ENCODE results near the gene C2orf68. TPM values are rescaled to one million over a fixed set of nuclear protein-coding genes. Genes with fewer than 3 reads are reported as not detected.
"Not testable (repeated sequence)": the region's sequence is repeated elsewhere in the genome, so short reads cannot be mapped to it uniquely, and the experiment has no call there.

C2orf68 gene
- total RNA-seq, 4 donors from 2014 or later: 9.1 to 25.7 (median 16.7) TPM

DNA sequence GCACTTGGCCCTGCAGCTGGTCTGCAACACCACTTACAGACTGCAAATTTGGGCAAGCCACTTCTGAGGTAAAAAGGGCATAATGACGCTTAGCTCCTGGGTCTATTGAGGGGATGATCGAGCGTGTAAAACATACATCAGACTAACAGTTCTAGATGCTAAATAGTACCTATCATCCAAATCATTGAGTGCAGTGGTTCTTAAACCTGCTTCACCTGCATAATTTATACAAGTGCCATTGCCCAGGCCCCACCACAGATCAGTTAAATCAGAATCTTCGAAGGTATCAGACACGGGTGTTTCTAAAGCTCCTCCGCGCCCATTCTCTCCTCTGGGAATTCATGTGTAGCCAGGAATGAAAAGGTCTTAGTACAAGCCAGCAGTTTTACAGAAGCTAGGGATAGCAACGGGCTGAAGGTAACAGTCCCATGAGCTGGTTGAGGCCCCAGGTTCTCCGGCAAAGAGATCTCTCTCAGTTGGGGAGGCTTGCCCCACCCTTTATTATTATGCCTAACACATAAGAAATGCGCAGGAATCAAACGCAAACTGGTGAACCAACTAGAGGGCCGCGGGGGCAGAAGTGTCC lies 17.1 kb downstream of the C2orf68 start:
- Histone ChIP-seq H3K4me1 (peaks cover 51 to 63% (median 57%) of the 10 kb centered on the region in 4 donors), H3K36me3 (peaks cover 15 to 40% (median 34%) of the 10 kb centered on the region in 4 donors)

GRCh38 chr2:85593023-85593422 lies 18.8 kb downstream of the C2orf68 start:
- Histone ChIP-seq H3K9me3 (no peaks in the 10 kb centered on the region), H3K36me3 (peaks cover 9 to 22% (median 17%) of the 10 kb centered on the region in 4 donors), H3K27me3 (no peaks in the 10 kb centered on the region), H3K27ac (replicated peaks in 1 of 4) (peak overlapping the region in 2 of 4 donors; percentile 5 to 7), H3K4me1 (peaks cover 68 to 78% (median 72%) of the 10 kb centered on the region in 4 donors), H3K4me3 (no peak overlapping the region)
- WGBS: 63% methylated on average over 3 of the region's 3 CpGs
- DNase-seq (ENCODE audit: extremely low spot score): no peak
- TF ChIP-seq POLR2AphosphoS5 (IDR thresholded peaks at IDR 0.05): no peak
- intact Hi-C loops (cut with DNase I): loop anchor here (5.0 kb wide), 1 partner anchor 46 kb away; no protein-coding TSS in a partner anchor

More for the DNA sequence above, 17.1 kb downstream of the C2orf68 start:
- no peaks in the 10 kb centered on the region for H3K9me3 ChIP-seq
- TF ChIP-seq EP300 (IDR thresholded peaks at IDR 0.05) (no peak), POLR2A (IDR thresholded peaks at IDR 0.05; ENCODE audit: low read depth) (no peak), CTCF (IDR thresholded peaks at IDR 0.05) (no peak), POLR2AphosphoS5 (IDR thresholded peaks at IDR 0.05) (no peak)
- WGBS: 20% methylated on average over 9 of the region's 13 CpGs
- H3K27me3 ChIP-seq: no peaks in the 10 kb centered on the region
- peak overlapping the region; percentile 65 to 94 (median 80) for H3K4me3 ChIP-seq
- H3K27ac ChIP-seq (replicated peaks in 1 of 4): peak overlapping the region; percentile 88 to 97 (median 90)
- DNase-seq (ENCODE audit: extremely low spot score): no peak
- intact Hi-C loops (cut with DNase I): loop anchor here (5.0 kb wide), 2 partner anchors 33 to 48 kb away; partner anchors contain the start of gene GGCX

DNA sequence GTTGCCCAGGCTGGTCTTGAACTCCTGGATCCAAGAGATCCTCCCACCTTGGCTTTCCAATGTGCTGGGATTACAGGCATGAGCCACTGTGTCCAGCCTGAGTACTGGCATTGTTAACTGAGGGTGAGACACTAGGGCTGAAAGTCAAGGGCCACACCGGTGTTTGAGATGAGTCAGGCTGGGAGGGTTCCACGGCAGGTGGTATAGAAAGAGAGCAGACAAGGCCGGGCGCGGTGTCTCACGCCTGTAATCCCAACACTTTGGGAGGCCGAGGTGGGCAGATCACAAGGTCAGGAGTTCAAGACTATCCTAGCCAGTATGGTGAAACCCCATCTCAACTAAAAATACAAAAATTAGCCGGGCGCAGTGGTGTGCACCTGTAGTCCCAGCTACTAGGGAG lies 19.6 kb downstream of the C2orf68 start:
- DNase-seq (ENCODE audit: extremely low spot score); H3K9me3 ChIP-seq; H3K27me3 ChIP-seq; H3K4me3 ChIP-seq: not testable (repeated sequence)
- intact Hi-C loops (cut with DNase I): loop anchor here (5.0 kb wide), 1 partner anchor 45 kb away; no protein-coding TSS in a partner anchor
- Histone ChIP-seq H3K36me3 (peaks cover 5 to 14% (median 10%) of the 10 kb centered on the region in 4 donors), H3K4me1 (peaks cover 73 to 80% (median 75%) of the 10 kb centered on the region in 4 donors), H3K27ac (replicated peaks in 1 of 4) (peak overlapping the region in 3 of 4 donors; percentile 66 to 91 (median 74))
- 98% methylated on average over 9 of the region's 9 CpGs for WGBS

GRCh38 chr2:85591563-85591962 lies 20.3 kb downstream of the C2orf68 start:
- 90% methylated on average over 10 of the region's 12 CpGs for WGBS
- TF ChIP-seq EP300 (IDR thresholded peaks at IDR 0.05) (no peak), CTCF (IDR thresholded peaks at IDR 0.05) (no peak), POLR2A (IDR thresholded peaks at IDR 0.05; ENCODE audit: low read depth) (no peak), POLR2AphosphoS5 (IDR thresholded peaks at IDR 0.05) (no peak)
- Histone ChIP-seq H3K27ac (replicated peaks in 1 of 4) (peak overlapping the region; percentile 59 to 91 (median 70)), H3K9me3 (no peaks in the 10 kb centered on the region), H3K4me3 (no peak overlapping the region), H3K36me3 (peaks cover 0 to 7% (median 3%) of the 10 kb centered on the region in 4 donors), H3K27me3 (no peaks in the 10 kb centered on the region), H3K4me1 (peaks cover 73 to 80% (median 75%) of the 10 kb centered on the region in 4 donors)
- DNase-seq (ENCODE audit: extremely low spot score): no peak
- intact Hi-C loops (cut with DNase I): loop anchor here (5.0 kb wide), 1 partner anchor 44 kb away; no protein-coding TSS in a partner anchor

DNA sequence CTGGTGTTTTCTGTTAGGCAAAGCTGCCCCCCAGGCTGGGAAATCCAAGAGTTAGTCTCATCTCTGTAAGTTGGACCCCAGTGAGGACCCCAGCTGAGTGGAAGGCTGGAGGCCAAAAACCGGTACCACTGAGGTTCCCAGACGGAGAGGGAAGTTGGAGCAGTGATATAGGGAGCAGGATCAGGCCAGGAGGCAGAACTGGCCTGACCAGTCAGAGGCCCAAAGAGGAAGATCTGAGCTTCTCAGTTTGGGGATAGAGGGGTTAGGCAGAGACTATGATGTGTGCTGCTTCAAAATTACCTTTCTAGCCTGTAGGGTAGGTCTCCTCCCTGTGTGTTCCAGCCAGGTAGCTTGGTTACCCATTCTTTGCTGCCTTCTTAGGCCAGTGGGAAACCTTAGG lies 20.9 kb downstream of the C2orf68 start:
- 77% methylated on average over 2 of the region's 2 CpGs for WGBS
- H3K27me3 ChIP-seq: no peaks in the 10 kb centered on the region
- no peak for DNase-seq (ENCODE audit: extremely low spot score)
- H3K4me1 ChIP-seq: peaks cover 74 to 80% (median 75%) of the 10 kb centered on the region in 4 donors
- TF ChIP-seq POLR2A (IDR thresholded peaks at IDR 0.05; ENCODE audit: low read depth) (no peak), EP300 (IDR thresholded peaks at IDR 0.05) (no peak), POLR2AphosphoS5 (IDR thresholded peaks at IDR 0.05) (no peak), CTCF (IDR thresholded peaks at IDR 0.05) (no peak)
- no peak overlapping the region for H3K4me3 ChIP-seq
- intact Hi-C loops (cut with DNase I): loop anchor here (5.0 kb wide), 1 partner anchor 44 kb away; no protein-coding TSS in a partner anchor
- H3K36me3 ChIP-seq: peaks cover 0 to 7% (median 3%) of the 10 kb centered on the region in 4 donors
- H3K27ac ChIP-seq (replicated peaks in 1 of 4): peak overlapping the region; percentile 59 to 91 (median 70)
- no peaks in the 10 kb centered on the region for H3K9me3 ChIP-seq
